Common myeloid progenitor, CD34-positive (primary cell): ENCODE results near the gene RAD51D. TPM values are rescaled to one million over a fixed set of nuclear protein-coding genes. Genes with fewer than 3 reads are reported as not detected.

Source experiments
- CTCF ChIA-PET: fragments of 350-600 bp; sonication (Branson Sonifier 250); formaldehyde crosslinking; loops from one replicate; lab custom pipeline; 2021; ENCODE audit warnings: antibody characterized with exemption; lab: Charles Lee
- POLR2A ChIA-PET: fragments of 350-600 bp; sonication (Branson Sonifier 250); formaldehyde crosslinking; loops from one replicate; lab custom pipeline; 2021; ENCODE audit warnings: antibody characterized with exemption; lab: Charles Lee
- DNase-seq, 3 donors: peaks; one replicate each; pipeline versions ENCODE4 v3.0.0 to v3.0.0-alpha.2; 2013
- H3K27ac ChIP-seq, 2 experiments: 1 replicate in 1 of 2; 2 replicates in 1 of 2; pipeline ENCODE4 v1.7.0; 2013; ENCODE audit warnings: inconsistent platforms in 2 of 2, low read length in 2 of 2, mild to moderate bottlenecking in 2 of 2, low read depth in 1 of 2, moderate library complexity in 1 of 2; ENCODE audit not compliant: severe bottlenecking in 2 of 2, insufficient read depth in 1 of 2, poor library complexity in 1 of 2
- H3K27me3 ChIP-seq, 5 experiments: replicated peaks in 2 of 5; 1 replicate in 3 of 5; 2 replicates in 2 of 5; pipeline versions ENCODE4 v1.6.1 to v1.7.0; 2013; ENCODE audit warnings: low read length in 4 of 5, mild to moderate bottlenecking in 2 of 5, moderate library complexity in 2 of 5, inconsistent platforms in 1 of 5; ENCODE audit not compliant: insufficient read depth in 5 of 5, control insufficient read depth in 4 of 5
- H3K36me3 ChIP-seq, 4 experiments: 1 replicate in 2 of 4; 2 replicates in 2 of 4; pipeline versions ENCODE4 v1.6.1 to v1.7.0; 2013; ENCODE audit warnings: low read length in 3 of 4, control low read depth in 1 of 4, mild to moderate bottlenecking in 1 of 4; ENCODE audit not compliant: control insufficient read depth in 4 of 4, insufficient read depth in 4 of 4
- H3K4me1 ChIP-seq, 4 experiments: 1 replicate in 3 of 4; 2 replicates in 1 of 4; pipeline versions ENCODE4 v1.6.1 to v1.7.1; 2013; ENCODE audit warnings: low read length in 3 of 4, mild to moderate bottlenecking in 3 of 4, control low read depth in 1 of 4, inconsistent platforms in 1 of 4, moderate library complexity in 1 of 4; ENCODE audit not compliant: control insufficient read depth in 4 of 4, insufficient read depth in 4 of 4; ENCODE audit errors: control extremely low read depth in 1 of 4
- H3K4me3 ChIP-seq, 7 experiments: 1 replicate in 4 of 7; 2 replicates in 3 of 7; pipeline versions ENCODE4 v1.5.1 to v1.7.0; 2013; ENCODE audit warnings: mild to moderate bottlenecking in 7 of 7, low read length in 6 of 7, moderate library complexity in 6 of 7, inconsistent platforms in 2 of 7, low read depth in 2 of 7, control low read depth in 1 of 7; ENCODE audit not compliant: insufficient read depth in 4 of 7, control insufficient read depth in 1 of 7; ENCODE audit errors: extremely low read depth in 1 of 7
- H3K9me3 ChIP-seq, 5 experiments: 1 replicate in 4 of 5; 2 replicates in 1 of 5; pipeline versions ENCODE4 v1.6.1 to v1.7.1; 2013; ENCODE audit warnings: low read length in 4 of 5, mild to moderate bottlenecking in 2 of 5, inconsistent platforms in 1 of 5, low read depth in 1 of 5, moderate library complexity in 1 of 5; ENCODE audit not compliant: control insufficient read depth in 4 of 5, insufficient read depth in 2 of 5; ENCODE audit errors: control extremely low read depth in 1 of 5
- WGBS: methylation state at CpG from one replicate; pipeline ENCODE4 v1.1.5; 2013; ENCODE audit not compliant: insufficient coverage; 5-methylcytosine and 5-hydroxymethylcytosine counted together
- polyA plus RNA-seq: library from polyadenylated mRNA; unstranded; fragments of 120-200 nt; gene quantifications from one replicate; pipeline ENCODE4 v1.2.1, GENCODE V29; 2013

Gene RAD51D
- 18.4 TPM for polyA plus RNA-seq

DNA sequence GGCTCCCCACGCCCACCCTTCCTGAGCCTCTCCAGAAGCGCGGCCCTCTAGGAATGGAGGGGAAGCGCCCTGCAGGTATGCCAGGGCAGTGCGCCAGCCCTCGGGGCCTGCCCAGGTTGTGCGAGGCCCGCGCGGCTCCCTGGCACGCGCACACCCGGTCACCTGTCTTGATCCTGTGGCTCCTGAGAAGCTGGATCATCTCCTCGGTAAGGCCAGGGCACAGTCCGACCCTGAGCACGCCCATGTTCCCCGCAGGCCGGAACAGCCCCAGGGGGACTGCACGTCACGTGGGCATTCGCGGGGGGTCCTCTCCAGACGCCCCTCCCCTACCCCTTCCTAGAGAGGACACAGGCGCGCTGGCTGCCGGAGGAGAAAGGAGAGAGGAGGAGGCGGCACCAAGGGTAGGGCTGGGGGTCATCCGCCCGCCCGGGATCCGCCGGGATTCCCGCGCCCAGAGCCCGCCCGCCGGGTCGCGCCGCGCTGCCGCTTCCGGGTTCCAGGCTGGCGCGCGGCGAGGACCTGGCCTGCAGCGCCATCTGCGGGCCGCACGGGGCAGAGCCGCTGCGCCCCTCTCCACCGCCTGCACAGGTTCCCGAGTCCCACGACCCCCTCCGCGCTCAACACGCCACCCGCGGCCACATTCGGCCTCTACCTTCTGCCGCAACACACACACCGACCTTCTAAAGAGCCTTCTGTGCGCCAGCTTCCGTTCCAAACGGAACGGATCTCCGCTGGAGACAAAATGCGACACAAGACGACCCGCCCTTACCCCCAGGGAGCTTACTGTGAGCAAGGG, at the start of gene RAD51D:
Gene RAD51D, minus strand, starts transcription at position 491 of the 796 bp plus-strand sequence. Its CDS starts 247 bp downstream, at position 244.
- no peaks in the 10 kb centered on the region for H3K9me3 ChIP-seq
- WGBS, result 0% methylated on average over 61 of the region's 72 CpGs
- peaks cover 2 to 15% (median 9%) of the 10 kb centered on the region in 4 experiments for H3K36me3 ChIP-seq
- peaks cover 0 to 19% (median 16%) of the 10 kb centered on the region in 4 experiments for H3K4me1 ChIP-seq
- no peaks in the 10 kb centered on the region for H3K27me3 ChIP-seq
- DNase-seq, result peak; percentile 87 to 95 (median 94)
- ChIA-PET CTCF (interaction anchor here (0.8 to 11.0 kb wide), 26 partner anchors 8 to 138 kb away, joined by 3 to 156 read pairs (median 4); partner anchors contain the start of genes NLE1 and RFFL), POLR2A (interaction anchor here (0.9 to 1.4 kb wide), 3 partner anchors 91 to 137 kb away, joined by 3 to 4 read pairs (median 3); no protein-coding TSS in a partner anchor)
- H3K4me3 ChIP-seq, result peak within 1 kb of the TSS; percentile 78 to 94 (median 87)
- H3K27ac ChIP-seq, result peak within 1 kb of the TSS; percentile 46 to 79

DNA sequence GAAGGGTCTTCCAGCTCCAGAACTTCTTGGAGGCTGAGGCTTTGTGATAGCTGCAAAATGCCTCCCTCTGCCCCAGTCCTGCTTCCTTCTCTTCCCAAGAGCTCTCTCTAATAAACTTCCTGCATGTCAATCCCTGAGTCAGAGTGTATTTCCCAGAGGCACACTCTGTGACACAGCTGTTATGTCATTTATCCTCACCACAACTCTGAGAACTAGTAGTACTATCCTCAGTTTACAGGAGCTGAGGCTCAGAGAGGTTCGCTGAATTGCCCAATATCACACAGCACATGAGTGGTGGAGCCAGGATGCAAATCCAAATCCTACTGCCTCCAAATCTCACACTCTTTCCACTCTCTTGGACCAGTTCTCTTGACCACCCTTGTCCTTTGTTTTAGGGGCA, 48.0 kb upstream of the RAD51D start:
- Histone ChIP-seq H3K4me1 (peaks cover 0 to 4% (median 0%) of the 10 kb centered on the region in 4 experiments), H3K27me3 (peaks cover 0 to 5% (median 0%) of the 10 kb centered on the region in 5 experiments), H3K27ac (no peak overlapping the region), H3K36me3 (no peaks in the 10 kb centered on the region), H3K9me3 (no peaks in the 10 kb centered on the region), H3K4me3 (no peak overlapping the region)
- ChIA-PET CTCF (interaction anchor here (0.7 to 2.1 kb wide), 5 partner anchors 13 to 675 kb away, joined by 3 to 8 read pairs (median 3); no protein-coding TSS in a partner anchor), POLR2A (no interaction called here)
- WGBS, result 100% methylated on average over 1 of the region's 1 CpG
- no peak for DNase-seq

DNA sequence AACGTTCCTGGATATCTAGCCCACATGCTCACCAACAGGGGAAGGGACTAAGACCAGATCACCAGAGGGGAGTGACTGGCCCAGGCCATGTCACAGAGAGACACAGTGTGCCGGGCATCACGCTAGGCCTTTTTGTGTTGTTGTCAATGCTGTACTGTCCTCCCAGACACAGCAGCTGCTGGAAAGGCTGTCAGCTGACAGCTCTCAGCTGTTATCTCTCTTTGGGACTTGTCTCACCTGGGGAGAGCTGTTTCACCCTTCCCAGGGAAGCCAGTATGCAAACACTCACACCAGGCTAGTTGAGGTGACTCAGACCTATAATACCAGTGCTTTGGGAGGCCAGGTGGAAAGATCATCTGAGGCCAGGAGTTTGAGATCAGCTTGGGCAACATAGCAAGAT, 47.4 kb upstream of the RAD51D start:
- no peak for DNase-seq
- Histone ChIP-seq H3K27me3 (peaks cover 0 to 4% (median 0%) of the 10 kb centered on the region in 5 experiments), H3K4me1 (peaks cover 0 to 7% (median 1%) of the 10 kb centered on the region in 4 experiments), H3K27ac (no peak overlapping the region), H3K36me3 (no peaks in the 10 kb centered on the region), H3K4me3 (no peak overlapping the region), H3K9me3 (no peaks in the 10 kb centered on the region)
- CTCF ChIA-PET, result interaction anchor here (1.1 to 2.1 kb wide), 5 partner anchors 12 to 676 kb away, joined by 3 to 8 read pairs (median 4); no protein-coding TSS in a partner anchor
- POLR2A ChIA-PET, result no interaction called here
- WGBS, result 97% methylated on average over 3 of the region's 3 CpGs

DNA sequence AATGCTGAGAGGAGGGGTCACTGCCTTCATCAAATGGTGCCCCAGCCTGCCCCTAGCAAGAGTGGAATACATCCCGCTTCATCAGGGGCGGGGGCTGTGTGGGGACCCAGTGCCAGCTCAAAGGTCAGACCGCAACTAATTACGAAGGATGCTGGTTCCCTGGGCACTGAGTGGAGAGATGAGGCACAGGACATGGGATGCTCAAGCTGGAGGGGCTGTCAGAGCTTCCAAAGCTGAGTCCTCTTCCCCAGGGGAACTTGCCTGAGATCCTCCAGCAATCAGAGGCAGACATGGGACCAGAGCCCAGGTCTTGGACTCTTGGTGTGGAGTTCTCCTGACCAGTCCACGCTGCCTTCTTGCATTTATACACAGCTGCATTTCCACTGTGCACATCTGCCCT, 46.9 kb upstream of the RAD51D start:
- Histone ChIP-seq H3K27ac (no peak overlapping the region), H3K36me3 (no peaks in the 10 kb centered on the region), H3K9me3 (no peaks in the 10 kb centered on the region), H3K27me3 (peaks cover 0 to 4% (median 0%) of the 10 kb centered on the region in 5 experiments), H3K4me3 (no peak overlapping the region), H3K4me1 (peaks cover 0 to 13% (median 6%) of the 10 kb centered on the region in 4 experiments)
- no peak for DNase-seq
- WGBS, result 95% methylated on average over 3 of the region's 5 CpGs
- ChIA-PET CTCF (interaction anchor here (1.6 to 2.1 kb wide), 2 partner anchors 368 to 370 kb away, joined by 8 read pairs; no protein-coding TSS in a partner anchor), POLR2A (no interaction called here)

DNA sequence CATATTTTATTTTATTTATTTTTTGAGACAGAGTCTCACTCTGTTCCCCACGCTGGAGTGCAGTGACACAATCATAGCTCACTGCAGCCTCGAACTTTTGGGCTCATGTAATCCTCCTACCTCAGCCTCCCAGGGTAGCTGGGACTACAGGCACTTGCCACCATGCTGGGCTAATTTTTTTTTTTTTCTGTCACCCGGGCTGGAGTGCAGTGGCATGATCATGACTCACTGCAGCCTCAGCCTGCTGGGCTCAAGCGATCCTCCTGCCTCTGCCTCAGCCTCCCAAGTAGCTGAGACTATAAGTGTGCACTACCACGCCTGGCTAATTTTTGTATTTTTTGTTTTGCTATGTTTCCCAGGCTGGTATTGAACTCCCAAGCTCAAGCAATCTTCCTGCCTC, 45.1 kb upstream of the RAD51D start:
- H3K4me1 ChIP-seq, result peaks cover 0 to 19% (median 13%) of the 10 kb centered on the region in 4 experiments
- DNase-seq, result no peak
- H3K4me3 ChIP-seq, result no peak overlapping the region
- peaks cover 0 to 3% (median 0%) of the 10 kb centered on the region in 5 experiments for H3K27me3 ChIP-seq
- POLR2A ChIA-PET, result no interaction called here
- no peak overlapping the region for H3K27ac ChIP-seq
- H3K36me3 ChIP-seq, result no peaks in the 10 kb centered on the region
- H3K9me3 ChIP-seq, result no peaks in the 10 kb centered on the region
- CTCF ChIA-PET, result interaction anchor here (2.6 kb wide), 1 partner anchor 369 kb away, joined by 7 read pairs; no protein-coding TSS in a partner anchor
- WGBS, result 100% methylated on average over 4 of the region's 5 CpGs

DNA sequence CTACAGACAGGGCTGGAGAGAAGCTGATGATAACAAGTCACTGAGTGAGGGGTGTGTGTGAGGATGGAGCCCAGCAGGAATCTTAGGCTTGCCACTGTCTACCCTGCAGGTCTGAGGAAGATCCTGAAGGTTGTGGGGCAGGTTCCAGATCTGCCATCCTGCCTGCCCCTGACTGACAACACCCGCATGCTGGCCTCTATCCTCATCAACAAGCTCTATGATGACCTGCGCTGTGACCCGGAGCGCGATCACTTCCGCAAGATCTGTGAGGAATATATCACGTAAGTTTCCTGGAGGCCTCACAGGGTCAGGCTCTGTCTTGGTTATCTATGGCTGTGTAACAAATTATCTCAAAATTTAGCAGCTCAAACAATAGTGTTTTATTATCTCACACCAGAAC, 44.2 kb upstream of the RAD51D start:
- H3K4me3 ChIP-seq, result no peak overlapping the region
- no peaks in the 10 kb centered on the region for H3K9me3 ChIP-seq
- ChIA-PET POLR2A (no interaction called here), CTCF (interaction anchor here (2.6 kb wide), 1 partner anchor 370 kb away, joined by 7 read pairs; no protein-coding TSS in a partner anchor)
- peaks cover 0 to 3% (median 0%) of the 10 kb centered on the region in 5 experiments for H3K27me3 ChIP-seq
- DNase-seq, result no peak
- peaks cover 0 to 19% (median 13%) of the 10 kb centered on the region in 4 experiments for H3K4me1 ChIP-seq
- 94% methylated on average over 7 of the region's 7 CpGs for WGBS
- no peak overlapping the region for H3K27ac ChIP-seq
- no peaks in the 10 kb centered on the region for H3K36me3 ChIP-seq
